Upper lobe of right lung (tissue), 1 donor: ENCODE measurements around the gene SARM1. TPM values are rescaled to one million over a fixed set of nuclear protein-coding genes. Genes with fewer than 3 reads are reported as not detected.
A peak's percentile ranks its signal among the peaks of the same experiment; 100 is the strongest.

Source experiments
- ATAC-seq: fragments of 200-7000 bp; cut with Tn5 transposase; one replicate; pipeline ENCODE4 v1.9.1; 2020; ENCODE audit warnings: mild to moderate bottlenecking, moderate library complexity
- DNase-seq: peaks from one replicate; pipeline ENCODE4 v3.0.0-alpha.2; 2020
- H3K27ac ChIP-seq: fragments of 200-600 bp; one replicate; pipeline ENCODE4 v1.8.0; 2022
- H3K27me3 ChIP-seq: fragments of 200-600 bp; one replicate; pipeline ENCODE4 v1.8.0; 2022; ENCODE audit warnings: mild to moderate bottlenecking
- H3K36me3 ChIP-seq: fragments of 200-600 bp; one replicate; pipeline ENCODE4 v1.8.0; 2022
- H3K4me1 ChIP-seq: fragments of 200-600 bp; one replicate; pipeline ENCODE4 v1.8.0; 2022
- H3K4me3 ChIP-seq: fragments of 200-600 bp; one replicate; pipeline ENCODE4 v1.8.0; 2022; ENCODE audit warnings: mild to moderate bottlenecking
- H3K9me3 ChIP-seq: fragments of 200-600 bp; one replicate; pipeline ENCODE4 v1.8.0; 2022
- intact Hi-C: fragments of 100-400 bp; cut with DNase I; formaldehyde crosslinking; loops from one replicate; pipeline ENCODE4 v1.11.0; 2022
- total RNA-seq: library from RNA; stranded (reverse); fragmentation: NEBNext Ultra II Directional; extraction: Animal tissue kit (Norgen Biotek cat#: 25700); gene quantifications from one replicate; pipeline ENCODE4 v1.2.1, GENCODE V29; 2021
- TF ChIP-seq, protein P1 (sequence below): fragments of 200-600 bp; IDR thresholded peaks from one replicate; pipeline ENCODE4 v1.8.0; 2022; ENCODE audit warnings: antibody characterized with exemption
- donor health status: DM: no; HTN: yes; CAD: no; lungs with severe emphysema.

Gene SARM1
- total RNA-seq, 1 donor from 2014 or later = 14.4 TPM

GRCh38 chr17:28368915-28369683, 2.4 kb upstream of the SARM1 start:
- Histone ChIP-seq H3K4me3 (no peak overlapping the region), H3K4me1 (peaks cover 28% of the 10 kb centered on the region), H3K9me3 (no peaks in the 10 kb centered on the region), H3K27me3 (no peaks in the 10 kb centered on the region), H3K36me3 (peaks cover 6% of the 10 kb centered on the region), H3K27ac (no peak overlapping the region)
- ATAC-seq (no peak), DNase-seq (peak; percentile 59)
- intact Hi-C loops = no loop called here
- TF ChIP-seq, protein P1, sequence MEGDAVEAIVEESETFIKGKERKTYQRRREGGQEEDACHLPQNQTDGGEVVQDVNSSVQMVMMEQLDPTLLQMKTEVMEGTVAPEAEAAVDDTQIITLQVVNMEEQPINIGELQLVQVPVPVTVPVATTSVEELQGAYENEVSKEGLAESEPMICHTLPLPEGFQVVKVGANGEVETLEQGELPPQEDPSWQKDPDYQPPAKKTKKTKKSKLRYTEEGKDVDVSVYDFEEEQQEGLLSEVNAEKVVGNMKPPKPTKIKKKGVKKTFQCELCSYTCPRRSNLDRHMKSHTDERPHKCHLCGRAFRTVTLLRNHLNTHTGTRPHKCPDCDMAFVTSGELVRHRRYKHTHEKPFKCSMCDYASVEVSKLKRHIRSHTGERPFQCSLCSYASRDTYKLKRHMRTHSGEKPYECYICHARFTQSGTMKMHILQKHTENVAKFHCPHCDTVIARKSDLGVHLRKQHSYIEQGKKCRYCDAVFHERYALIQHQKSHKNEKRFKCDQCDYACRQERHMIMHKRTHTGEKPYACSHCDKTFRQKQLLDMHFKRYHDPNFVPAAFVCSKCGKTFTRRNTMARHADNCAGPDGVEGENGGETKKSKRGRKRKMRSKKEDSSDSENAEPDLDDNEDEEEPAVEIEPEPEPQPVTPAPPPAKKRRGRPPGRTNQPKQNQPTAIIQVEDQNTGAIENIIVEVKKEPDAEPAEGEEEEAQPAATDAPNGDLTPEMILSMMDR = no peak

DNA sequence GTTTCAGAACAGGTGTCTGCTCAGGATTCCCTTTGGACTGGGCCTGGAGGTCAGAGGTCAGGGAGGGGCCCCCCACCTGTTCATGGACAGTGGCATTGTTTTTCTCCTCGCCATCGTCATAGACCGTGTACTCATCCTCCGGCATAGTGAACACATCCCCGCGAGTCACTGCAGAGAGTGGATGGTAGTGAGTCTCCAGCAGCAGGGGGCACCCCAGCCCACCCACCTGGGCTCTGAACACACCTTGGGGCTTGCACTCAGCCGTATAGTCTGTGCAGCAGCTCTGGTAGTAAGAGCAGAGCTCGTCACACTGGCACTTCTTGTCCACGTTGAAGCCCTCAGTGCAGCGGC, 1.8 kb upstream of the SARM1 start:
- TF ChIP-seq, protein P1 = no peak
- Histone ChIP-seq H3K4me3 (no peak overlapping the region), H3K9me3 (no peaks in the 10 kb centered on the region), H3K36me3 (peaks cover under 1% of the 10 kb centered on the region), H3K27ac (peak overlapping the region; percentile 42), H3K27me3 (no peaks in the 10 kb centered on the region), H3K4me1 (peaks cover 28% of the 10 kb centered on the region)
- intact Hi-C loops = loop anchor here (10.0 kb wide), 1 partner anchor 65 kb away; no protein-coding TSS in a partner anchor
- DNase-seq (peak; percentile 59), ATAC-seq (no peak)

DNA sequence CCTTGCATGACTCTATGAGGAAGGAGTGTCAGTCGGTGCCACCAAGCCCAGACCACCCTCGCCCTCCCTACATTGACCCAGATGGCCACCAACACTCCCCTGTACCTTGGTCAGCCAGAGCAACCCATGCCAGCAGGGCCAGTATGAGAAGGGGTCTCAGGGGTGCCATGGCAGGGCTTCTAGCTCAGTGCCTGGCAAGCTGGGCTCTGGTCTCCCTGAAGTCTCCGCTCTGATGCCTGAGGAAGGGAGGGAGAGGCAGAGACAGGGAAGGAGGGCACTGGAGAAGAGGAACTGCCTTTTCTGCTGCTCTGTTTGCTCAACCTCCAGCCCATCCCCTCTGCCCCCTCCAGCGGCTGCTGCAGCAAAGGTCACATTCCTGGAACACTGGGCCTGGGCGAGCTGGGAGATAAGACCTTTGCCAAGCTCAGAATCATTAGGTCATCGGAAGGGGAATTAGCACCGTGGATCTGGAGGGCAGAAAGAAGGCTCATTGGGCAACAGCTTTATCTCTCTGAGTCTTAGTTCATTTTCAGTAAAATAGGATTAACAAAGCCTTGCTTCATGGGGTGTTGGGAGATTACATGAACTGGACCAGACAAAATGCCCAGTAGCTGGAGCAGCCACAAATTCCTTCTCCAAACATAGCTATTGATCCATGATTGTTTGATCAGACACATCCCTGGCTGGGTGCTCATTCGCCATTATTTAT, 1.3 kb upstream of the SARM1 start, which contains the start of gene VTN:
Gene VTN, minus strand, starts transcription at position 273 of the 709 bp plus-strand sequence. Its CDS starts 104 bp downstream, at position 169.
- ATAC-seq (peak; percentile 58), DNase-seq (peak; percentile 71)
- Histone ChIP-seq H3K4me1 (peaks cover 28% of the 10 kb centered on the region), H3K27ac (peak within 1 kb of the TSS; percentile 42), H3K27me3 (no peaks in the 10 kb centered on the region), H3K36me3 (no peaks in the 10 kb centered on the region), H3K4me3 (peak within 1 kb of the TSS; percentile 58), H3K9me3 (no peaks in the 10 kb centered on the region)
- TF ChIP-seq, protein P1 = no peak
- intact Hi-C loops = loop anchor here (10.0 kb wide), 1 partner anchor 65 kb away; no protein-coding TSS in a partner anchor

DNA sequence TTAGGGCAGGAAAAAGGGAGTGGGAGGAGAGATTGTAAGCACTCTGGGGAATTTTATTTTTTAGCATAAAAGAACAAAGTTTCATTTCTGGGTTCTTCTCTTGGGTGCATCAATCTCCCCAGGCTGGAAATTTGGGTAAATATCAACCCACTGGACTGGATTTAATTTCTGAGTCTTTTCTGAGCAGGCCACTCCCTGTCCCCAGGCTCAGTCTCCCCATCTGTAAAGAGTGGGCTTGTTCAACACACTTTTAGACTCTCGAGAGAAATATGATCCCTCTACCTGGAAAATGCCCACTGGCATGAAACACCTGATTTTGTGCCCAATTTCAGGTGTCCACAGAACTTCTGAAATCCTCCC, 770 bp upstream of the SARM1 start:
- TF ChIP-seq, protein P1 = no peak
- Histone ChIP-seq H3K27me3 (no peaks in the 10 kb centered on the region), H3K36me3 (no peaks in the 10 kb centered on the region), H3K4me1 (peaks cover 28% of the 10 kb centered on the region), H3K4me3 (peak overlapping the region; percentile 58), H3K9me3 (no peaks in the 10 kb centered on the region), H3K27ac (peak overlapping the region; percentile 42)
- DNase-seq (no peak), ATAC-seq (no peak)
- intact Hi-C loops = loop anchor here (10.0 kb wide), 1 partner anchor 64 kb away; no protein-coding TSS in a partner anchor

DNA sequence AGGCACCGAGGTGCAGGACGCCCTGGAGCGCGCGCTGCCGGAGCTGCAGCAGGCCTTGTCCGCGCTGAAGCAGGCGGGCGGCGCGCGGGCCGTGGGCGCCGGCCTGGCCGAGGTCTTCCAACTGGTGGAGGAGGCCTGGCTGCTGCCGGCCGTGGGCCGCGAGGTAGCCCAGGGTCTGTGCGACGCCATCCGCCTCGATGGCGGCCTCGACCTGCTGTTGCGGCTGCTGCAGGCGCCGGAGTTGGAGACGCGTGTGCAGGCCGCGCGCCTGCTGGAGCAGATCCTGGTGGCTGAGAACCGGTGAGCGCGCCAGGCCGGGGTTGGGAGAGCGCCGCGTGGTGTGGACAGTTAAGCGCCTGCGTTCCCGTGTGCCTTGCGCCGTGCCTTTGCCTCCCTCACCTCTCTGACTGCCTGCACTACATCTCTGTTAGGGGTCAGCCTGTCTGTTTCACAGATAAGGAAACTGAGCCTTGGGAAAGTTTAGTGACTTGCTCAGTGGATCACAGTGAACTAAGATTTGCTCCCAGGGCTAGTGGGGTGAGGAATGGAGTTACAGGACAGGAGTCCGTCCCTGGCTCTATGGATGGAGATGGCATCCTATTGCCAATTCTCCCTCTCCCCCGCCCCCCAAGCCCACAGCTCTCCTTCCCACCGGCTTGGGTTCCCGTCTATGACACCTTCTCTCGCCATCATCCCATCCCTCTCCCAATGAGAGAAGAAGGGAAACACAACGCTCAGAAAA, 880 bp downstream of the SARM1 start:
- TF ChIP-seq, protein P1 = no peak
- Histone ChIP-seq H3K36me3 (no peaks in the 10 kb centered on the region), H3K4me1 (peaks cover 28% of the 10 kb centered on the region), H3K4me3 (peak overlapping the region; percentile 58), H3K27ac (peak overlapping the region; percentile 51), H3K27me3 (no peaks in the 10 kb centered on the region), H3K9me3 (no peaks in the 10 kb centered on the region)
- ATAC-seq (peak; percentile 3), DNase-seq (peak; percentile 65)
- intact Hi-C loops = loop anchor here (10.0 kb wide), 1 partner anchor 62 kb away; no protein-coding TSS in a partner anchor
